Pulmonary artery endothelial cell (primary cell): ENCODE results near the gene TNFRSF25. TPM values are rescaled to one million over a fixed set of nuclear protein-coding genes. Genes with fewer than 3 reads are reported as not detected.
"Not testable (repeated sequence)": the region's sequence is repeated elsewhere in the genome, so short reads cannot be mapped to it uniquely, and the experiment has no call there.

Source experiments
- DNase-seq: peaks from one replicate; pipeline ENCODE4 v3.0.0-alpha.2; 2011; ENCODE audit warnings: low read depth, low spot score
- total RNA-seq: library from RNA; depleted of rRNA; stranded (reverse); fragments of >200 nt; gene quantifications from 2 replicates; pipeline ENCODE4 v1.2.3, GENCODE V29; 2014

The TNFRSF25 gene
- total RNA-seq, 1 donor from 2014 or later, result 8.4 TPM

DNA sequence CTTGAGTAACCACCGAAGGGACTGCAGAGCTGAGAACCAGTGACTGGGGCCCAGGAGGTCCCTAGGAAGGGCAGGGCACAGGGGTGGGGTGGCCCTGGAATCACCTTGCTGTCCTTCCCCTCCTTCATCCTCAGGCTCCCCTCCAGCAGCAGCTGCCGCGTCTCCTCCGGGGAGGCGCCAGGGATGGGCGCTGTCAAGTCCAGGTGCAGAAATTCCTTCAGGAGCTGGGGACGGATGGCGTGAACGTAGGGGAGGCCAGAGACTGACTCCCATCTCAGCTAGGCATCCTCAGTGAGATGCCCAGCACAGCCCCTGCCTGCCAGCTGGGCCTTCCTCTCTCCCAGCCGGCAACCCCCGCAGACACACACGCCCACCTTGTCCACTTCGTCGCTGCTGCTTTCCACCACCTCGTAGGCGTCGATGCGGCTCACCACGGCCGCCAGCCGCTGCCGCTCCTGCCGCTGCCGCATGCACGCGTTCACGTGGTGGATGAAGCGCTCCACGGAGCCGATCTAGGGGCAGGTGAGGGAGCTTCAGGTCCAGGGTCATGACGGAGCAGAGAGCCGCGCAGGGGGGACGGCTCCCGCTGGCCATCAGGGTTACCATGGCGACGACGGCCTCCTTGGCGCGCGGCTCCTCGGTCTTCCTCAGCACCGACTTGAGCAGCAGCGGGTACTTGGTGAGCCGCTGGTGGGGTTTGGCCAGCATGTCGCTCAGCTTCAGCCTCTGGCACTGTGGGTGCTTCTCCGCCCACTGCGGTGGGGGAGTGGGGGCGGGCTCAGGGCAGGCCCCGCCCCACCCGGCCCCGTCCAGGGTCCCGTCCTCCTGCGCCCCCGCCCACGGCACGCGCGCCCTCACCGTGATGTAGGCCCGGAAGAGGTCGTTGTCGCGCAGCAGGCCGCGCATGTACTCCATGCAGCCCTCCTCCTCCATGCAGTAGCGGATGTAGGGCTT, 4.4 kb upstream of the TNFRSF25 start:
- DNase-seq, result no peak

GRCh38 chr1:6468729-6469461, 2.9 kb upstream of the TNFRSF25 start:
- no peak for DNase-seq

DNA sequence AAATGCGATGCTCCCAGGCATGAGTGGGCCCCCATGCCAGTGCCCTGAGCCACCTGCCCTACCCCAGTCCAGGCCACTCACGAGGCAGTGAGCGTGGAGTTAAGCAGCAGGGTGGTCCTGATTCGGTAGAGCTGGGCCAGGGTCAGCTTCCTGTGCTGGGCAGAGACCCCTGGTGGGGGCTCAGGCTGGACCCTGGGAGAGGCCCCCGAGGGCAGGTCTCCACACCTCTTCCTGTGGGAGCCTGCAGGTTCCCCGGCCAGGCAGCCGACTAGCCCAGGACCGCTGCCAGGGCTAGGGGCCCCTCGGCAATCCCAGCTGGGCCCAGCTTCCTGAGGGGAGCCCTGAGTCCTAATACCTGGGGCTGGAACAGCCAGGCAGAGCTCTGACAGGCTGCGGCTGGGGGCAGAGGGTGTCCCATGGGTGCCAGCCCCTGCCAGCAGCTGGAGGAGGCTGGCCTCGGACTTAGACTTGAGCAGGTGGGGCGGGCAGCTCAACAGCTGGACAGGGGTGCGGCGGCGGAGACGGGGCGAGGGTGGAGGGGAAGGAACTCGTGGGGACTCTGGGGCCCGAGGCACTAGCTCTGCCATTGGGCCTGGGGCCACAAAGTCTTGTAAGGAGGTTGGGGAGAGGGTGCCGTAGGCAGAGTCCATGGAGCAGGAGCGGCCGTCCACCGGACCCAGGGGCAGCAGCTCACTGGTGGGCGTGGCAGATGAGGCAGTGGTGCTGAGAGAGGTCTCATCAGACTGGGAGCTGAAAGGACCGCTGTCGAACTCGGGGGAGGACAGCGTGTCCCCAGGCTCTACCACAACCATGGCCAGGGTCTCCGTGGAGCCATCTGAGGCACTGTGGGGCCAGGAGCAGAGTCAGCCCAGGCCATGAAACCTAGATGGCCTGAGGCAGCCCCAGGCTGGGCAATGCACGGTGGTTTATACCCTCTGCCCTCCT, 2.0 kb upstream of the TNFRSF25 start:
- no peak for DNase-seq

DNA sequence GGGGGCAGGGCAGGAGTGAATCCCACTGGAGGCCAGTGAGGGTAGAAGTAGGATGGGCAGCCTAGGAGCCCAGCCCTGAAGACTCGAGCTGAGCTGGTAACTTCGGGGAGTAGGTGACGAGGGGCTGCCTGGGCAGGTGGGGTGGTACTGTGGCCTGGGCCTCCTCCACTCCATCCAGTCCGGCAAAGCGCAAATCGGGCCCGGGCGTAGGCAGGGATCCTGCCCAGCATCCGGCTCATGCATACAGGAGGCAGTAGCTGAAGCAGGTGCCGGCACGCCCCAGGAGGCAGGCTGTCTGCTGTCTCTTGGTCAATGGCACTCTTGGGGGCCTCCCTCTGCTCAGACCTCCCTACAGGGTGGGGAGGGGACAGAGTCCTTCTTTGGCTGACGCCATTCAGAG, 1.3 kb upstream of the TNFRSF25 start:
- DNase-seq, result no peak

DNA sequence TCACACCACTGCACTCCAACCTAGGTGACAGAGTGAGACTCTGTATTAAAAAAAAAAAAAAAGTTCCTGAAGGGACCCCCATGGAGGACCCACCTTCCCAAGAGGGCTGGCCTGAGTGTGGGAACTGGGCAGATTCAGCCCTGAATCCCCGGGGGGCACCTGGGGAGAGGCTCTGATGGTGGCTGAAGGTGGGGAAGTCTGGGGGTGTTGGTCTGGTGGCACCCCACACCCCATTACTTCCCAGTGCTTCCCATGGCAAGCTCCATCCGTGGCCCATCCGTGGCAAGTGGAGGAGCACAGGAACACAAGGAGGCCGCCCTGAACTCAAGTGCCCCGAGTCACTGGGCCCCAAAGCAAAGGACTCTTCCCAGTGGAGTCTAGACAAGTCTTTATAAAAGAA, 778 bp upstream of the TNFRSF25 start:
- DNase-seq, result no peak

DNA sequence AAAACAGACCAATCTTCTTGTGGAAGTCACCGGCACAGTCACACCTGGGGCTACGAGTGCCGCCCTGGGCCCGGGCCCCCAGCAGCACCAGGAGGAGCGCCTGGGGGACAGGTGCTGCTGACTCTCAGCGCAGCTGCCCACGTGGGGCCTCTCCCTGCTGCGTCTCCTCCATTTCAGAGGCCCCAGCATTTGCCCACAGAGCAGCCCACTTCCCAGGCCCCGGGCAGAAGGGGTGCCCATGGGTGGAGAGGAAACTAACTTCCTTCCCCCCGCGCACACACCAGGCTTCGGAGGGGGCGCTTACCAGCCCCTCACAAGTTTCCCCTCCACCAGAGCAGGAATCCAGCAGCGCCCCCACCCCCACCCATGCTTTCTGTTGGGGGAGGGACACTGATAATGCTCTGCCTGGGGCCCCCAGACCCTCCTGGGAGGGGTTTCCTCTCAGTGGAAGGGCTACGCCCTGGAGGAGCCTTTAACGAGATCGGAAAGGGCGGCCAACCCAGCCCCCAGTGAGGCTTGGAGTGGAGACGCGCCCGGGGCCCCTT, 440 bp downstream of the TNFRSF25 start:
- DNase-seq, result no peak

GRCh38 chr1:6464915-6465314, 1.1 kb downstream of the TNFRSF25 start:
- DNase-seq, result no peak

GRCh38 chr1:6464514-6464836, 1.5 kb downstream of the TNFRSF25 start:
- DNase-seq, result no peak

- DNase-seq, result no peak
Observed at GRCh38 chr1:6463120-6463412, 2.9 kb downstream of the TNFRSF25 start.

GRCh38 chr1:6462412-6463119, 3.4 kb downstream of the TNFRSF25 start:
- no peak for DNase-seq

GRCh38 chr1:6461538-6462411, 4.2 kb downstream of the TNFRSF25 start:
- DNase-seq, result no peak

GRCh38 chr1:6461051-6461530, 4.9 kb downstream of the TNFRSF25 start:
- no peak for DNase-seq

GRCh38 chr1:6460301-6461050, 5.5 kb downstream of the TNFRSF25 start:
- DNase-seq, result no peak

DNA sequence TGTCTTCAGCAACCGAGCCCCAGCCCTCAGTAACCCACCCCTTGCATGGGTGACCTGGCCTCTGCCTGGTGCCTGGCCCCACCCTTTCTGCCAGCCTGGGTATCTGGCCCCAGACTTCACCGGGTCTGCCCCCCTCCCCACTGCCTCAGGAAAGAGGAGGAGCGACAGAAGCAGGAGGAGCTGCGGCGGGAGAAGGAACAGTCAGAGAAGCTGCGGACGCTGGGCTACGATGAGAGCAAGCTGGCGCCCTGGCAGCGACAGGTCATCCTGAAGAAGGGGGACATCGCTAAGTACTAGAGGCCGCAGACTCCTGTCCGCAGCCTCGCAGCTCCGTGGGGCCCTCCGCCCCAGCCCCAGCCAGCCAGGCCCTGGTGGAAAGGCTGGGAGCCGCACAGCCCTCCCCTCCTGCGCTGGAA, 6.1 kb downstream of the TNFRSF25 start:
- no peak for DNase-seq

DNA sequence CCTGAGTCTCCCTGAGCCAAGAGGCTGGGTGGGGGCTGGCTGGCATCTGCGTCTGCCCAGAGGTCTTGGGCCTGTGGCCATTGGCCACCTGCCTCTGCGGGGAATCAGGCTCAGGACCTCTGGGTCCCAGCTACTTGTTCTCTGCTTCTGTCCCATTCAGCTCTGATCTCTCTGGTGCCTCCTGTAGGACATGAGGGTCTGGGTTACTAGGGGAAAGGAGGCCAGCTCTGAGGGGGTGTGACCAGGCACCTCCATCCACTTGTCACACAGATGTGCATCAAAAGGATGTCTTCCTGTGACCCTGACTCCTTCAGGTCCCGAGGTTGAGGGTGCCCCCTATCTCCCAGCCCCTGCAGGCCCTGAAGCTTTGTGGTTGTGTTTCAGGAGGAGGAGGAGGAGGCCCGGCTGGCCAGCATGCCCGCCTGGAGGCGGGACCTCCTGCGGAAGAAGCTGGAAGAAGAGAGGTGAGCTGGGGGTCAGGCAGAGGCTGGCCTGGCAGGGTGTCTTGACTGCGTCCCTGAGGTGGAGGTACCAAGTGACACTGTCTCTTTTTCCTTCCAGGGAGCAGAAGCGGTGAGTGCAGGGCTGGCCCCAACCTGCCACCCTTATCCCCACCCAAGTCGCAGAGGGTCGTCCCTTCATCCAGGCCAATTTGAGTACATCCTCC, 9.0 kb downstream of the TNFRSF25 start:
- no peak for DNase-seq

GRCh38 chr1:6455752-6456520, 10.0 kb downstream of the TNFRSF25 start:
- DNase-seq, result not testable (repeated sequence)

GRCh38 chr1:6454856-6455751, 10.9 kb downstream of the TNFRSF25 start:
- DNase-seq, result no peak
